Subcutaneous preadipocyte (primary cell): ENCODE measurements around the gene TBL1XR1. TPM values are rescaled to one million over a fixed set of nuclear protein-coding genes. Genes with fewer than 3 reads are reported as not detected.

Source experiments
- small RNA-seq: library from RNA; depleted of rRNA; stranded (forward); fragments of <200 nt; gene quantifications from one replicate; pipeline ENCODE3, GENCODE V24; 2012
- total RNA-seq: library from RNA; depleted of rRNA; stranded (reverse); fragments of >200 nt; gene quantifications from 2 replicates; pipeline ENCODE4 v1.2.3, GENCODE V29; 2012

TBL1XR1 gene
- 112 and 129 TPM in 2 replicates for total RNA-seq

DNA sequence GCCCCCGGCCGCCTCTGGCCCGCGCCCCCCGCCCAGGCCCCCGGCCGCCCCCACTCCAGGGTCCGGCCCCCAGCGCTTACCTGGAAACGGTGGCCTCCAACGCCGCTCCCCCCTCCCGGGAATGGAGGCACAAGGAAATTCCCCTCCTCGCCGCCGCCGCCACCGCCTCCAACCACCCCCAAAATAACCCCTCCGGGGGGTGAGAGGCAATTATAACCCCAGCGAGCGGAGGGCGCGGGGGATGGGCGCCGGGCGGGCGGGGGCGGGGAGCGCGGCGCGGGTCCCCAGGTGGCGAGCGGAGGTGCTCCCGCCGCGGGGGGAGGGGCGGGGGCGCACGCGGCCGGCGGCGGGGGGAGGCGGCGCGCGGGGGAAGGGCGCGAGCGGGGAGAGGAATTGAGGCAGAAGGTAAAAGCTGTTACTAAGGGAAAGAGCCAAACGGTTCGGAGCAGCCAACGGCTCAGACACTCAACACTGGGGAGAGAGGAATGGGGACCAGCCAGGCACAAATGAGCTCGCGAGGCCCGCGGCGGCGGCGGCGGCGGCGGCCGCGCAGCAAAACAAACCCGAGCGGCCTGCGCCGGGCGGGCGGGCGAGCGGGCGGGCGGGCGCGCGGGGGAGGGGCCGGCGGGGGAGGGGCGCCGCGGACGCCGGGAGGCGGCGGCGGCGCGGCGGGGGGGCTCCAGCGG, at the start of gene TBL1XR1:
TBL1XR1 (minus strand) TSS at position 442 of the 686 bp plus-strand sequence. CDS start 132,505 bp downstream, outside the sequence.

Small RNA genes within 50 kb of the gene (small RNA-seq; reads per million reads assigned to genes)
- not detected for gene RF00019
- not detected for gene RNU6-681P
